ENCODE results near the gene KSR2.

The KSR2 gene

DNA sequence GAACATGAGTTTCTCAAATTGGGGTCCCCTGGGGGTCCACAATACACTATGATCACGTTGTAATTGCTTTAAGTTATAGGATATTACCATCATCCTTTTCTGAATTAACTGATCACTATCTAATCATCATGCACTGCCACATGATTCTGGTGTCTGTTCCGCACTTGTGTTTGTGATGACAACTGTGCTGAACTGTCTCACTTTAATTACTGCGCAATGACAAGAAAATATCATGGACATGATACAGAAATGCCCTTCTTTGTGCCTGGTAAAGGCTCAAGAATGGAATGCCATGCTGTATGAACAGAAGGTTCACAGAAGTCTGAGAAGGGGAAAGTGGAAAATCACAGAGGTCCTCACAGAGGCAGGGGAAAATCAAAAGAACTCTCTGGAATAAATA is 541.6 kb downstream of the KSR2 start:
- no peak overlapping the region for H3K27ac ChIP-seq (ENCODE audit: low read depth, low read length, severe bottlenecking)
- 84 to 100% methylated on average over 2 to 3 of the region's 3 CpGs for WGBS, 2 experiments (ENCODE audit: insufficient coverage in 2 of 2)
- no peak overlapping the region for H3K4me3 ChIP-seq (ENCODE audit: extremely low read depth, insufficient read depth, low read length, poor library complexity, severe bottlenecking)
- H3K4me1 ChIP-seq (ENCODE audit: control insufficient read depth, insufficient read depth, low read length, poor library complexity, severe bottlenecking) = no peaks in the 10 kb centered on the region
- H3K9me3 ChIP-seq (ENCODE audit: control insufficient read depth, low read length) = no peaks in the 10 kb centered on the region
- H3K36me3 ChIP-seq (ENCODE audit: control insufficient read depth, insufficient read depth, low read length) = no peaks in the 10 kb centered on the region

DNA sequence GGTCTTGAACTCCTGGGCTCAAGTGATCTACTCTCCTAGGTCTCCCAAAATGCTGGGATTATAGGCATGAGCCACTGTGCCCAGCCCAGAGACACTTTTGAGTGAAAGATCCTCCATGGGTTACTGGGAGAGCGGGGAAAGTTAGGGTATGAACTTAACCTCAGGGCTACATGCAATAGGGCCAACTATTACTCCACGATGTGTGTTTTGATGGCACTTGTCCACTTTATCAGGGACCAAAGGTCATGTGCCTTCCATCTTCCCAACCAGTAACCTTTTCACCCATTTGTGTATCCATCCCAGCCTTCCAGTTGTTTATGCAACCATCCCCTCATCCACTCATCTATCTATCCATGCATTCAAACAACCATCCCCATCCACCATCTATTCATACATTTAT is 546.8 kb downstream of the KSR2 start:
- no peaks in the 10 kb centered on the region for H3K36me3 ChIP-seq (ENCODE audit: control insufficient read depth, insufficient read depth, low read length)
- WGBS, 2 experiments (ENCODE audit: insufficient coverage in 2 of 2) = 50 to 97% methylated on average over 1 to 2 of the region's 2 CpGs
- H3K4me1 ChIP-seq (ENCODE audit: control insufficient read depth, insufficient read depth, low read length, poor library complexity, severe bottlenecking) = no peaks in the 10 kb centered on the region
- no peak overlapping the region for H3K27ac ChIP-seq (ENCODE audit: low read depth, low read length, severe bottlenecking)
- H3K9me3 ChIP-seq (ENCODE audit: control insufficient read depth, low read length) = no peaks in the 10 kb centered on the region
- no peak overlapping the region for H3K4me3 ChIP-seq (ENCODE audit: extremely low read depth, insufficient read depth, low read length, poor library complexity, severe bottlenecking)

DNA sequence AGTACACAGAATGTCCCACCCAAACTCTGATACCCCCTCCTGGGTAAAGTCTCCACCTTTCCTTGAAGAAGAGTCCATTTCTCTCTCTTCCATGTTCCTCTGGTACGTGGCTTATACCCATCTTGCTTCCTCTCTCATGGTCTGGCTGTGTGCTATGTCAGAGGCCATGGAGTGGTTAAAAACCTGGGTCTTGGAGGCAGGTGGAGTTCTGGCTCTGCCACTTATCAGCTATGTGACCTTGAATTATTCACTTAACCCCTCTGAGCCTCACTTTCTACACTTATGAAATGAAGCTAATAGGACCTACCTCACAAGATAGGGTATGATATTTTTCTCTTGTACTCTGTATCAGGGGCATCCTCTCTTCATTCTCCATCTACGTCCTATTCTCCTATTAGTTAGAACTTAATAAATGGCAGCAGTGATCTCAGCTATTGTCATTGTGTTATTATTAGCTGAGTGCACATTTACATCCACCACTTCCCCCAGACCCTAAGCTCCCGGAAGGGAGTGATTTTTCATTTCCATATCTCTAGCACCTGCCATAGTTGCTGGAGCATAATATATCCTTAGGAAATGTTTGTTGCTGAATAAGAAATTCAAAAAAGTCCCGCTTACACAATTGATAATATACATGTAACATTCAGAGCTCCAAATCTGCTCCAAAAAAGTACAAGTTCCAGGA is 547.6 kb downstream of the KSR2 start:
- H3K4me3 ChIP-seq (ENCODE audit: extremely low read depth, insufficient read depth, low read length, poor library complexity, severe bottlenecking) = no peak overlapping the region
- H3K9me3 ChIP-seq (ENCODE audit: control insufficient read depth, low read length) = no peaks in the 10 kb centered on the region
- no peak overlapping the region for H3K27ac ChIP-seq (ENCODE audit: low read depth, low read length, severe bottlenecking)
- no peaks in the 10 kb centered on the region for H3K36me3 ChIP-seq (ENCODE audit: control insufficient read depth, insufficient read depth, low read length)
- no peaks in the 10 kb centered on the region for H3K4me1 ChIP-seq (ENCODE audit: control insufficient read depth, insufficient read depth, low read length, poor library complexity, severe bottlenecking)
- 67 to 80% methylated on average over 1 to 2 of the region's 4 CpGs for WGBS, 2 experiments (ENCODE audit: insufficient coverage in 2 of 2)

DNA sequence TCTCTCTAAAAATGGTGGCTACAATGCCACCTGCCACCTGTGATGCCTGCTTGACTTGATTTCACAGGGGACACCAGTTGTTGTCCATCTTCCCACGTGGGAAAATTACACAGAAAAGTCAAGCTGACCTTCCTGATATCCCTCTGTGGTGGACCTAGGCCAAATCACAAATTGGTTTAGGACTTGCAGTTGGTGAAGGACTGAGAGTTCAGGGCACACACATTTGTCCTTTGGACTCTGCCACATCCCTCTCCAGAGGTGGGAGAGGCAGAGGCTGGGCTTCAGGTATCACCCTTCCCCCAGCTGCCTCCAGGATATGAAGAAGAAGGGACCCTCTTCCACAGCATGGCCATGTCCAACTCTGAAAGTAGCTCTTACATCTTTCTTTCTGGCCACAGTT is 551.8 kb downstream of the KSR2 start:
- Histone ChIP-seq H3K4me1 (ENCODE audit: control insufficient read depth, insufficient read depth, low read length, poor library complexity, severe bottlenecking) (no peaks in the 10 kb centered on the region), H3K27ac (ENCODE audit: low read depth, low read length, severe bottlenecking) (no peak overlapping the region), H3K9me3 (ENCODE audit: control insufficient read depth, low read length) (no peaks in the 10 kb centered on the region), H3K36me3 (ENCODE audit: control insufficient read depth, insufficient read depth, low read length) (no peaks in the 10 kb centered on the region), H3K4me3 (ENCODE audit: extremely low read depth, insufficient read depth, low read length, poor library complexity, severe bottlenecking) (no peak overlapping the region)
- WGBS, 2 experiments (ENCODE audit: insufficient coverage in 2 of 2) = 43 to 86% methylated on average over 1 of the region's 1 CpG

DNA sequence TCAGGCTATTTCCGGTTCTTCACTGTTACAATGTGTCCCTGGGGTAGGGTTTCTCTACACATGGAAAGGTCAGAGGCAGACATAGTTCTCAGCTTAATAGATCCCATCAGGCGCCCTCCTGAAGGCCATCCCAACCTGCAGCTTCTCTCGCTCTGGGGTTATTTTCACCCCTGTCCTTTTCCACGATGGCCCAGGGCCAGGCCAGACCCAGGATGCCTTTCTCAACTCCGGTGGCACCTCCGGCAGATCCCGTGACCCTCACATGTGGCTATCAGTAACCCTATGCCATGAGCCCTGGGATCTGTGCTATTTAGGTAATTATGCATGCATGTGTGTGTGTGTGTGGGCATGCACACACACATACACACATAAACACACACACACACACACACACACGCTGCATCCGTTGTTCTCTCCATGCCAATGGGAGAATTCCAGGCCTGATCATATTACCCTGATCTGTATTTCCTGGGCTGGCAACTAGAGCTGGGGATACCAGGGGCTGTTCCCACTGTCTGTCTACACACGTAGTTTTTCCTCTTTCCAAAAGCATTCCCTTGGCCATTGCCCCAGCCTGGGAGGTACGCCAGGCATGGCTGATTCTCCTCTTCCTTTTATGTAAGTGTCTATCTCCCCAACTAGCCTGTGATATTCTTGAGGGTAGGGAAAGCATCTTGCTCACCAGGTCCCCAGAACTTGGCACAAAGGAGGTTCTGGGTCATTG is 556.2 kb downstream of the KSR2 start:
- H3K4me1 ChIP-seq (ENCODE audit: control insufficient read depth, insufficient read depth, low read length, poor library complexity, severe bottlenecking) = peaks cover 6% of the 10 kb centered on the region
- H3K4me3 ChIP-seq (ENCODE audit: extremely low read depth, insufficient read depth, low read length, poor library complexity, severe bottlenecking) = no peak overlapping the region
- no peaks in the 10 kb centered on the region for H3K9me3 ChIP-seq (ENCODE audit: control insufficient read depth, low read length)
- H3K36me3 ChIP-seq (ENCODE audit: control insufficient read depth, insufficient read depth, low read length) = no peaks in the 10 kb centered on the region
- WGBS, 2 experiments (ENCODE audit: insufficient coverage in 2 of 2) = 84 to 88% methylated on average over 6 to 10 of the region's 11 CpGs
- no peak overlapping the region for H3K27ac ChIP-seq (ENCODE audit: low read depth, low read length, severe bottlenecking)

DNA sequence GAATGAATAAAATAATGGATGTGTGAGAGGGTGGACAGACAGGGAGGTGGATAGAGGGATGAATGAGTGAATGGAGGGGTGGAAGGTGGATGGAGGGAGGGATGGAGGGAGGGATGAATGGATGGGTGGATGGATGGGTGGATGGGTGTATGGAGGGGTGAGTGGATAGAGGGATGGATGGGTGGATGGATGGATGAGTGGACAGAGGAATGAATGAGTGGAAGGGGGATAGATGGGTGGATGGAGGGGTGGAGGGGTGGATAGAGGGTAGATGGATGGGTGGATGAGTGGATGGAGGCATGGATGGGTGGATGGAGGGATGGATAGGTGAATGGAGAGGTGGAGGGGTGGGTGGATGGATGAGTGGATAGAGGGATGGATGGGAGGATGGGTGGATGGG is 559.5 kb downstream of the KSR2 start:
- H3K4me3 ChIP-seq (ENCODE audit: extremely low read depth, insufficient read depth, low read length, poor library complexity, severe bottlenecking) = no peak overlapping the region
- no peaks in the 10 kb centered on the region for H3K36me3 ChIP-seq (ENCODE audit: control insufficient read depth, insufficient read depth, low read length)
- H3K4me1 ChIP-seq (ENCODE audit: control insufficient read depth, insufficient read depth, low read length, poor library complexity, severe bottlenecking) = peaks cover 6% of the 10 kb centered on the region

DNA sequence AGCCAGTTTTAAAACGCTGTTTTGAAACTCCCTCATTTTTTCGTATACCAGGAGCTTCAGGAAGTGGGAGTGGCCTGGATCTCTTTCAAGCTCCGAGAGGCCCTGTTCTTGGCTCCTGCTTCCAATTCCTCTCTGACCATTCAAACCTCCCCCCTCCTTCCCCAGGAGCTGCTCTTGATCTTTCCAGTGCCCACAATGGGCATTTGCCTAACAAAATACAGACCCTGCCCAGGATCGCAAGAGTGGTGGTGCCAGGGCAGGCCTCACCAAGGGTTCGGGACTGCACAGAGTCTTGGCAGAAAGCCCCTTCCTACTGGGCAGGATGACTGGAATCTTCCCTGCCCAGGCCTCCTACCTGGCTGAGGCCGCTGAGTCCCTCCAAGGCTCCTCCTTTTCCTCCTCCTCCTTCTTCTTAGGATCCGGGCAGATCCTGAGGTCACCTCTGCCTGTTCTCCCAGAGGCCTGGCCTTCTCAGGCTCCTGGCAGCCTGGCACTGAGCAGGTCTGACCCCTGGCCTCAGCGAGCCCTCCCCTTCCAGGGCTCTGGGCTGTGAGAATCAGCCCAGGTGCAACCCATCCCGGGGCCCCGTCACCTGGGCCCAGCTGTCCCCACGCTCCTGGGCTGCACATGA is 560.5 kb downstream of the KSR2 start:
- no peaks in the 10 kb centered on the region for H3K36me3 ChIP-seq (ENCODE audit: control insufficient read depth, insufficient read depth, low read length)
- H3K9me3 ChIP-seq (ENCODE audit: control insufficient read depth, low read length) = no peaks in the 10 kb centered on the region
- peaks cover 6% of the 10 kb centered on the region for H3K4me1 ChIP-seq (ENCODE audit: control insufficient read depth, insufficient read depth, low read length, poor library complexity, severe bottlenecking)
- no peak overlapping the region for H3K27ac ChIP-seq (ENCODE audit: low read depth, low read length, severe bottlenecking)
- WGBS, 2 experiments (ENCODE audit: insufficient coverage in 2 of 2) = 37 to 50% methylated on average over 8 to 11 of the region's 11 CpGs
- H3K4me3 ChIP-seq (ENCODE audit: extremely low read depth, insufficient read depth, low read length, poor library complexity, severe bottlenecking) = no peak overlapping the region

More for the DNA sequence above, 559.5 kb downstream of the KSR2 start:
- no peak overlapping the region for H3K27ac ChIP-seq (ENCODE audit: low read depth, low read length, severe bottlenecking)
- H3K9me3 ChIP-seq (ENCODE audit: control insufficient read depth, low read length) = no peaks in the 10 kb centered on the region

DNA sequence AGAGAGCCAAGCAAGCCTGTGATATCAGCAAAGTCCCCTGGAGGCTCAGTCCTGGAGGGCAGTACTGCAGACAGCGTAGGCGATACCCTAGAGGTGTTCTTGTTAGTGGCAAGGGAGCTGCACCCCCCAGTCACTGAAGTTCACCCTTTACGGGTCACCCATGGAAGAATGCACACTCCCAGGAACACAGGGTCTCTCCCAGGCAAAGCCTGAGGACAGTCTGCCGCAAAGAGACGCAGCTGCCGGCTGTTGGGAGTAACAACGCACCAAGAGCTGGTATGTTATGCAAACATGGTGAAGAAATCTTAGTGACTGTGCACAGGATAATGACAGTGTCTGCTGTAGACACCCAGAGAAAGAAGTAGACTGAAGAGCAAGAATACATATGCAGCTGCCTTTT is 563.9 kb downstream of the KSR2 start:
- 85 to 88% methylated on average over 6 to 7 of the region's 7 CpGs for WGBS, 2 experiments (ENCODE audit: insufficient coverage in 2 of 2)
- Histone ChIP-seq H3K27ac (ENCODE audit: low read depth, low read length, severe bottlenecking) (no peak overlapping the region), H3K36me3 (ENCODE audit: control insufficient read depth, insufficient read depth, low read length) (no peaks in the 10 kb centered on the region), H3K4me3 (ENCODE audit: extremely low read depth, insufficient read depth, low read length, poor library complexity, severe bottlenecking) (no peak overlapping the region), H3K4me1 (ENCODE audit: control insufficient read depth, insufficient read depth, low read length, poor library complexity, severe bottlenecking) (peaks cover 6% of the 10 kb centered on the region), H3K9me3 (ENCODE audit: control insufficient read depth, low read length) (no peaks in the 10 kb centered on the region)

DNA sequence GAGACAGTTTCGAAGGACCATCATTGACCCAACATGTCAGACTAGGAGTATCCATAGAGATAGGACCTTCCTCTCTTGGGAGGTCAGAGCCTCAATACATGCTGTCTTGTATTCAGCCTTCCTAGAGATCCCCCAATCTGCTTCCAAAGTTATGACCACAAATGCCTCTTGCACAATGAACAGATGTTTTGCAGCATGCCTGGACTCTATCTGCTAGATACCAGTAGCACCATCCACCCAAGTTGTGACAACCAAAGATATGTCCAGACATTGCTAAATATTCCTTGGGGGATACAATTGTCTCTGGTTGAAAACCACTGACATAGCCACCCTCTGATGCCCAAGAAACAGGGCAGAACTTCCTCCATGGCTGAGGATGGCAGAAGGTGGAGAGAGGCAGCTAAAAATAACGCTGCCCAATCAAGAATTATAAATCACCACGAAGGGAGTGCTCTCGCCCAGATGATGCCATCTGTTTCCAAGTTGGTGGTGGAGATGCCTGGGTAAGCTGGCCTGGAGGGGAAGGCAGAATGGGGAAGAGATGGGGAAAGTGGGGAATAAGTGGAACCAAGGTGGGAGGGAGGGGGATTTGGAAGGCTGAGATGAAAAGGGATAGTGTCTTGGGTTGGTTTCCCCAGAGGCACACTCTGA is 564.5 kb downstream of the KSR2 start:
- Histone ChIP-seq H3K4me1 (ENCODE audit: control insufficient read depth, insufficient read depth, low read length, poor library complexity, severe bottlenecking) (peaks cover 6% of the 10 kb centered on the region), H3K36me3 (ENCODE audit: control insufficient read depth, insufficient read depth, low read length) (no peaks in the 10 kb centered on the region), H3K4me3 (ENCODE audit: extremely low read depth, insufficient read depth, low read length, poor library complexity, severe bottlenecking) (no peak overlapping the region), H3K9me3 (ENCODE audit: control insufficient read depth, low read length) (no peaks in the 10 kb centered on the region), H3K27ac (ENCODE audit: low read depth, low read length, severe bottlenecking) (no peak overlapping the region)
- WGBS, 2 experiments (ENCODE audit: insufficient coverage in 2 of 2) = 88 to 94% methylated on average over 4 of the region's 4 CpGs

DNA sequence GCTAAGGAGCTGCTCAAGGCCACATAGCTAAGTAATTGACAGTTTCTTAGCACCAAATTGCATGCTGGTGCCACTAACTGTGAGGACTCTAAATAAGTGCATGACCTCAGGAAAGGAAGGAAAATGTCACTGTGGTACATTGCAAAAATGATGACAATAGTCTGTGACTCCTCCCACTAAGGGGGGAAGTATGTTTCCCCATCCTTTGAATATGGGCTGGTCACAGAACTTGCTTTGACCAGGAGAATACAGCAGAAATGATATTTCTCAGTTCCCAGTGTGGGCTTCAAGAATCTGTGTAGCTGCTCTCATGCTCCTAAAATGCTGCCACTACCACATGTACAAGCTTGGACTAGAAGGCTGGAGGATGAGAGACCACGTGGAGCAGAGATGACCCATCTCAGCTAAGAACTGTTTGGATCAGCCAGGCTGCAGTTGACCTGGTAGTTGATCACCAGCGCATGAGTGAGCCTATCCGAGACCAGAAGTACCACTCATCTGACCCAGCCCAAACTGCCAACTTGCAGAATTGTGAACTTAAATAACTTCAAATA is 565.1 kb downstream of the KSR2 start:
- Histone ChIP-seq H3K4me3 (ENCODE audit: extremely low read depth, insufficient read depth, low read length, poor library complexity, severe bottlenecking) (no peak overlapping the region), H3K4me1 (ENCODE audit: control insufficient read depth, insufficient read depth, low read length, poor library complexity, severe bottlenecking) (peaks cover 6% of the 10 kb centered on the region), H3K9me3 (ENCODE audit: control insufficient read depth, low read length) (no peaks in the 10 kb centered on the region), H3K27ac (ENCODE audit: low read depth, low read length, severe bottlenecking) (no peak overlapping the region), H3K36me3 (ENCODE audit: control insufficient read depth, insufficient read depth, low read length) (no peaks in the 10 kb centered on the region)
- WGBS, 2 experiments (ENCODE audit: insufficient coverage in 2 of 2) = 90 to 100% methylated on average over 2 of the region's 3 CpGs
